Raji (cell line): ENCODE measurements around the gene LDB3.

Experiments used
- POLR2A ChIP-seq: IDR thresholded peaks from 2 replicates; pipeline ENCODE4 v1.6.1; 2011; ENCODE audit warnings: low read depth, low read length, control low read depth; ENCODE audit not compliant: insufficient read depth

Gene LDB3, protein sequence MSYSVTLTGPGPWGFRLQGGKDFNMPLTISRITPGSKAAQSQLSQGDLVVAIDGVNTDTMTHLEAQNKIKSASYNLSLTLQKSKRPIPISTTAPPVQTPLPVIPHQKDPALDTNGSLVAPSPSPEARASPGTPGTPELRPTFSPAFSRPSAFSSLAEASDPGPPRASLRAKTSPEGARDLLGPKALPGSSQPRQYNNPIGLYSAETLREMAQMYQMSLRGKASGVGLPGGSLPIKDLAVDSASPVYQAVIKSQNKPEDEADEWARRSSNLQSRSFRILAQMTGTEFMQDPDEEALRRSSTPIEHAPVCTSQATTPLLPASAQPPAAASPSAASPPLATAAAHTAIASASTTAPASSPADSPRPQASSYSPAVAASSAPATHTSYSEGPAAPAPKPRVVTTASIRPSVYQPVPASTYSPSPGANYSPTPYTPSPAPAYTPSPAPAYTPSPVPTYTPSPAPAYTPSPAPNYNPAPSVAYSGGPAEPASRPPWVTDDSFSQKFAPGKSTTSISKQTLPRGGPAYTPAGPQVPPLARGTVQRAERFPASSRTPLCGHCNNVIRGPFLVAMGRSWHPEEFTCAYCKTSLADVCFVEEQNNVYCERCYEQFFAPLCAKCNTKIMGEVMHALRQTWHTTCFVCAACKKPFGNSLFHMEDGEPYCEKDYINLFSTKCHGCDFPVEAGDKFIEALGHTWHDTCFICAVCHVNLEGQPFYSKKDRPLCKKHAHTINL

GRCh38 chr10:86668297-86669165 is at the start of gene LDB3:
Gene LDB3, plus strand, starts transcription at chr10:86668511. Its CDS starts 181 bp downstream, at chr10:86668692.
- TF ChIP-seq POLR2A, result no peak

- no peak for TF ChIP-seq POLR2A
Measured at GRCh38 chr10:86628311-86628710, 40.0 kb upstream of the LDB3 start.

DNA sequence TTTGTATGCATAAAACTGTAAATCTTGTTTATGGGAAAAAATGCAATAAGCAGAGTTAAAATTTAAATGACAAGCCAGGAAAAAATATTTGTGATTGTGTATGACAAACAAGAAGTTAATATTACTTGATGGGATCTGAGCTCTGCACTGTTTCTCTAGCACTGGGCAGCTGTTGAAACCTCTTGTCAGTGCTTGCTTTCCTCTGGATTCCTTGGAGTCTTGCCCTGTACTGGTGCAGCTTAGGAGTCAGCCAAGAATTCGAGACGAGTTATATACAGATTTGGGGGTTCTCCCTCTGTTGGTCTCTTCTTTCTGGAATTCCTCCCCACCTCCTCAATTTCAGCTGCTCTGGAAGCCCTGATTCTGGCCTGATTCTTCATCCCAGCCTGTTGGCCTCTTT is 38.2 kb upstream of the LDB3 start:
- no peak for TF ChIP-seq POLR2A

DNA sequence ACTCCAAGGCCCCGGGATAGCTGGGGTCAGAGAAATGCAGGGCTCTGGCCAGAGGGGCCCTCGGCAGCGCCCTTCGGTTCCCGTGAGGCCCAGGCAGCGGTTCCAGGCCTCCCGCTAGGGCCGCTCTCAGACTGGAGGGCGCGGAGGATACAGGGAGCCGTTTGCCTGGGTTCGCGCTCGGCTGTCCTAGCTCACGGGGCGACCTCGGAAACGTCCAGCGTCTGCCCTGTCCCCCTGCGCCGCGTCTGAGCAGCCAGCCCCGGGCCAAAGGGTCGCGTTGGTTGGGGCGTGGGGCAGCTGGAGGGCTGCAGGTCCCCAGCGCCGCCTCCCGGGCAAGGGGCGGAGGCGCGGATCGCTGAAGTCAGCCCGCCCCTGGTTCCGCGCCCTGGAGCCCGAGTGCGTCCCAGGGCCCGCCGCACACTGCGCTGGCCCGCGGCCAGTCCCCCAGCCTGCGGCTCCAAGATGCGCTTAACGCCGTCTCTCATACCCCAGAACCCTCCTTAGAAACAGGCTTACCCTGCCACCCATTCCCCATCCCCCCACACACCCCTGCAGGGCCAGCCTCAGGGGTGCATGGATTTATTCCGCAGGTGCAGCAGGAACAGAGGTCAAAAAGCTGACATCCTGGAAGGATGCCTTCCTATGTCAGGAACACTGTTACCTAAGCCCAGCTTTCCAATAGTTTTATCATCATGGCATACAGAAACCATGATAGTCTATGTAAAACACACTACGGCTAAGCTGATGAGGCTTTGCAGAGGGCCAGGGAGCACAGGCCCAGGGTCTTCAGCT is 36.1 kb upstream of the LDB3 start:
- TF ChIP-seq POLR2A, result no peak

DNA sequence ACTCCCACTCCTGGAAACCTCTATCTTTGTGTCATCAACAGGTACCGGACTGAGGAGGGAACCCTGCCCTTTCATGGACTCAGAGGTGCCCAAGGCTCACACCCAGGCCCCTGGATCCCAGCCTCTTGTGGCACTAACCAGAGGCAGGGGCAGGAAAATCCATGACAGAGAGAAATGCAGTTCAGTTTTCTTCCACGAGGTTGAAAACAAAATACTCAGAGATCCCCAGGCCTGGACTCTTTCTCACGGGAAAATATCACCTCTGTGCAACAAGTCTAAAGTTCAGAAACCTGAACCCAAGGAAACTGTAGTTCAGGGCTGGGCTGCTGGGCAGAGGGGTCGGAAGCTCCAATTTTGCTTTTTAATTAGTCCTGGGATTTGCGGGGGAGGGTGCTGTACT is 35.4 kb upstream of the LDB3 start:
- no peak for TF ChIP-seq POLR2A

DNA sequence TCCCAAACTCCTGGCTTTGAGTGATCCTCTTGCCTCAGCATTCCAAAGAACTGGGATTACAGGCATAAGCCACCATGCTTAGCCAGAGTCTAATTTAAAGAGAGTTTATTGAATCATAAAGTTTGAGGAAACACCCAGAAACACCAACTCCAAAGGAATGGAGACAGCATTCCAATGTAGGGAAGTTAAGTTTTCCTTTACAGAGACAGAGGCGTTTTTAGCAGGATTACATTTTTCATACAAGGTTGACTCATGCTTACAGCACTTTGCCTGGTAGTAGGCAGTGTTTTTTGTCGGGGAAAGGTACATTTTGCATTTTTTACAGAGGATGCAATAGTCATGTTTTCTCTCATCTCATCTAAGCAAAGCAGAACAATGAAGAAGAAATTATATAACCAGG is 32.9 kb upstream of the LDB3 start:
- no peak for TF ChIP-seq POLR2A

DNA sequence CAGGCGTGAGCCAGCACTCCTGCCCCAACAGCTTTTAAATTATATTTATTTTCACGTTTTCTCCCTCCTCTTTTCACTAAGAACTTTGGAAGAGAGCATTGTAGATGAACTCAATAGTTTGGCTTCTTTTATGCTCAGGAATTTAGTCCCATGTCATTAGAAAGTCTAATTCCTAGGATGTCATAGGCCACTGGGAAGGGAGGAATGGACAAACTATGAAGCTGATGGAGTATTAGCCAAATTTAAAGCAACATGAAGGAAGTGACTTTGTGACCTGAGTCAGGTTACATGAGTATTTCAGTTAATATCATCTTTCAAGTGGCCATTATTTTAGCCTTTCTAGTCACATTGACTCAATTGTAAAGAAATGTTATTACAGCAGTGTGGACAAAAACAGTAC is 32.0 kb upstream of the LDB3 start:
- no peak for TF ChIP-seq POLR2A

GRCh38 chr10:86642021-86642420 is 26.3 kb upstream of the LDB3 start:
- no peak for TF ChIP-seq POLR2A

- no peak for TF ChIP-seq POLR2A
Measured at GRCh38 chr10:86642499-86642898, 25.8 kb upstream of the LDB3 start.

- no peak for TF ChIP-seq POLR2A
Measured at GRCh38 chr10:86644152-86644793, 24.0 kb upstream of the LDB3 start.

- no peak for TF ChIP-seq POLR2A
Measured at GRCh38 chr10:86644794-86645445, 23.4 kb upstream of the LDB3 start.

DNA sequence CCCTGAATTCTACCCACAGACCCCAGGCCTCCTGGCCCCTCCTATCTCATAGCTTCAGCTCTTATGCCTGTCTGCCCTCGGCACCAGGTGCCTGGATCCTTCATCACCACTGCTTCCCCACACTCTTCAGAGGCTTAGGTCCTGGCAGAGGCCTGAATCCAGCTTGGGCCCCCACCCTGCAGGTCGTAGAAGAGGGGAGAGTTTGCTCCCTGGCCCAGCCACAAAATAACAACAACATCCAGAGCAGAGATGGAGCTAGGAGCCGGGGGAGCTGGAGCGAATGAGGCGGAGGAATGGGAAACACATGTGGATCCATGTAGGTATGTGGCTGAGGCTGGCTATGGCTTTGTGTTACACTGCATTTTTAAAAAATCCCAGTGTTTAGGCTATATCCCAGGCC is 21.8 kb upstream of the LDB3 start:
- no peak for TF ChIP-seq POLR2A

- no peak for TF ChIP-seq POLR2A
Measured at GRCh38 chr10:86646933-86647332, 21.4 kb upstream of the LDB3 start.
